GM10266 (cell line): ENCODE data around the gene CFAP61.

ENCODE experiments used
- DNase-seq: peaks from one replicate; pipeline ENCODE4 v3.0.0; 2012; ENCODE audit errors: extremely low spot score
- CTCF ChIP-seq: IDR thresholded peaks from 2 replicates; pipeline ENCODE4 v1.5.1; 2012; ENCODE audit warnings: mild to moderate bottlenecking, low read depth; ENCODE audit not compliant: control insufficient read depth, insufficient read depth; ENCODE audit errors: missing control alignments

CFAP61 gene

GRCh38 chr20:20409331-20409730 is 357.0 kb downstream of the CFAP61 start:
- DNase-seq = no peak
- no peak for TF ChIP-seq CTCF
